ENCODE data around the gene MSI2.
A peak's percentile ranks its signal among the peaks of the same experiment; 100 is the strongest.

MSI2 gene

GRCh38 chr17:57662644-57663308 lies 406.5 kb downstream of the MSI2 start:
- peak; percentile 86 for DNase-seq (ENCODE audit: low read depth)
- H3K4me3 ChIP-seq (ENCODE audit: control insufficient read depth, low read depth, low read length) = no peak overlapping the region; the same call in 1 of the 2 replicates
- no peak for TF ChIP-seq CTCF (IDR thresholded peaks at IDR 0.05; ENCODE audit: control insufficient read depth, insufficient read depth, low read depth, low read length, missing control alignments)

- DNase-seq (ENCODE audit: low read depth) = no peak
- no peak for TF ChIP-seq CTCF (IDR thresholded peaks at IDR 0.05; ENCODE audit: control insufficient read depth, insufficient read depth, low read depth, low read length, missing control alignments)
- no peak overlapping the region for H3K4me3 ChIP-seq (ENCODE audit: control insufficient read depth, low read depth, low read length)
These were observed 407.2 kb downstream of the MSI2 start for GRCh38 chr17:57663326-57664070.

GRCh38 chr17:57665128-57665527 lies 408.8 kb downstream of the MSI2 start:
- no peak overlapping the region for H3K4me3 ChIP-seq (ENCODE audit: control insufficient read depth, low read depth, low read length)
- no peak for DNase-seq (ENCODE audit: low read depth)
- no peak for TF ChIP-seq CTCF (IDR thresholded peaks at IDR 0.05; ENCODE audit: control insufficient read depth, insufficient read depth, low read depth, low read length, missing control alignments)

GRCh38 chr17:57665696-57666095 lies 409.4 kb downstream of the MSI2 start:
- H3K4me3 ChIP-seq (ENCODE audit: control insufficient read depth, low read depth, low read length) = no peak overlapping the region
- no peak for TF ChIP-seq CTCF (IDR thresholded peaks at IDR 0.05; ENCODE audit: control insufficient read depth, insufficient read depth, low read depth, low read length, missing control alignments)
- DNase-seq (ENCODE audit: low read depth) = no peak

GRCh38 chr17:57666201-57666870 lies 410.0 kb downstream of the MSI2 start:
- no peak for DNase-seq (ENCODE audit: low read depth)

More at GRCh38 chr17:57666201-57666870, 410.0 kb downstream of the MSI2 start:
- no peak for TF ChIP-seq CTCF (IDR thresholded peaks at IDR 0.05; ENCODE audit: control insufficient read depth, insufficient read depth, low read depth, low read length, missing control alignments)
- H3K4me3 ChIP-seq (ENCODE audit: control insufficient read depth, low read depth, low read length) = no peak overlapping the region

All from AG09309 (cell line).